Urothelium cell line (cell line): ENCODE results near the gene ATF3.
A peak's percentile ranks its signal among the peaks of the same experiment; 100 is the strongest.

Experiments used
- DNase-seq: peaks from one replicate; pipeline ENCODE4 v3.0.0; 2011; ENCODE audit warnings: low spot score, mixed read lengths
- FAIRE-seq: peaks from 2 replicates; lab custom pipeline; 2011; peaks lifted over from hg19 to GRCh38; lab: Jason Lieb, UNC

Gene ATF3

DNA sequence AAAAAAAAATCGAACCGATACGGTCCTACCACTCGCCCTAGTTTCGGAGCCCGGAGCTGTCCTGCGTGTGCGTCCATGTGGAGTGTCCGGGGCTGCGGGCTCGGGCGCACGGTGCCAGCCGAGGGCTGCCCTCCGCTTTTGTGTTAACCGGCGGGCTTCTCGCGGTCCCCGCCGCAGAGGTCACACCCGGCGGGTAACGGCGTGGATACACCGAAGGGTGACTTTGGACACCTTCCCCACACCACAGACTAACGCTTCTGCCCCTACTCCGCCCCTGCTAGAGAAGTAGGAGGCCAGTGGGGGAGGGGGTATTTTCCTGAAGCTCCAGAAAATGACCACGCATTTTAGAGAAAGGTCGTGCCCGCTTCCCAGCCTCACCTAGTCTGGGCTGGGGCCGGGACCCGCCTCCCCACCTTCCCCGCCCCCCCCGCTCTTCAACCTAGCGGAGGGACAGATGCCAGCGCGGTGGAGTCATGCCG, 609 bp upstream of the ATF3 start:
- DNase-seq (no peak), FAIRE-seq (no peak)

DNA sequence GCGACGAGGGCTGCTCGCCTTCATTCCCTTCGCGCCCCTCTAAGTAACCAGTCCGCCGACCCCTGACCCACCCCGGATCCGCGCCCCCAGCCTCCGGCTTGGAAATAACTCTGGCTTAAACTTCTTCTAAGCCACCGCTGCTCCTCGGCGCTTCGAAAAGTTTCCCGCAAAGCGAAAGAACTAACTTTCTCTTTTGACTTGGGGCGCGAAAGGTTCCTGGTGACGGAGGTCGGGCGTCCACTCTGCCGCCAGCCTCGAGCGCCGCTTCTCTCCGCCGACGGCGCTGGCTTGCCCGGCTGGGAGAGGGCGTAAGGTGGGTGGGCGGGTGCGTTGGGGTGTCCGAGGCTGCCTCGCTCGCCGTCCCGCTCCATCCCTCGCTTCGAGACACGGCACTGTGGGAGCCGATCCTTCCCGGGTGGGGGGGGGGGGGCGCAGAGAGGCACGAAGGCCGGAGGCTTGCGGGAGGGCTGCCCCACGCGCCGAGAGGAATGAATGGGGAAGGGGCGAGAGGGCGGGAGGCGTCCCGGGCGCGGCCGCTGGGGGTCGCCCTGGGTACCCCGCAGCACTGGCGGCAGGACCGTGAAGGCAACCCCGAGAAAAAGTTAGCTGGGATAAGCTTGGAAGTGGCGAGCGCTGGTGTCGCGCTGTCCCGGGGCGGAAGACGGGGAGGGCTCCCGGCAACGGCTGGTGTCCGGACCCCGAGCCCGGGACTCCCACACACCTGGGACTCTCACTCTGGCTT, 569 bp downstream of the ATF3 start:
- FAIRE-seq, result no peak
- DNase-seq, result peak; percentile 51

DNA sequence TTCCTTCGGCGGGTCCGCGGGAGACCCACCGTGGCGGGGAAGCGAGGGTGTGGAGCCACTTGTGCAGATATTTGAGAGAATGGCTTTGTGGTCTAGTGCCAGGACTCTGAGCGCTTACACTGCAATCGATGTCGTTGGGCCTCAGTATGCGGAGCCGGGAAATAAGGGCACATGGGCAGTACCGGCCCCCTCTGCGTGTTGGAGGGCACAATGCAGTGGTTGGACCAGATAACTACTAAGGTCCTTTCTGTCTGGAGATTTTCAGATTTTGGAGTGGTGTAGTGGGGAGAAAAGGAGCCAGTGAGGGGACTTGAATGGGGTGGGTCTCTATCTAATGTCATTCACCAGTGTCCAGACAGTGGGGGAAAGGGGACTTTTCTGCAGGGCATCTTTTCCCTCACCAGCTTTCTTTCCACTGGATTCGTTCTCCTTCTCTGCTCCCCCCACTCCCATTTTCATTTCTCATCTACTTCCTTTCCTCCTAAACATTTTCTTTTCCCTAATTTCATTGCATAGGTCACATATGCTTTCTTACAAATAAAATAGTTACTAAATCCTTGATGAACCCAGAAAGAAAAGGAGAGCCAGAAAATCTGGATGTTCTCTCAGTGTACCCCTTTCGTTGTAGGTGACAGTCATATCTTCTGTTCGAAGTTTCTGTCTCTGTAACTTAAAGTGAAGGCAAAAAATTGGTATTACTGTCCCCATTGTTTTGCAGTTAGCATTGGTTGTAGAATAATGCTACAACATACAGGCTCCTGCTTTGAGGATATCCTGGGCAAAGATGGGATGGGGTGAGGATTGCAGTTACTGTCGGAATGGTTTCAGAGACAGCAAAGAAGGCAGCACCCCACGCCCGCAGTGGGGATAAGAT, 1.4 kb downstream of the ATF3 start:
- FAIRE-seq, result no peak
- no peak for DNase-seq

DNA sequence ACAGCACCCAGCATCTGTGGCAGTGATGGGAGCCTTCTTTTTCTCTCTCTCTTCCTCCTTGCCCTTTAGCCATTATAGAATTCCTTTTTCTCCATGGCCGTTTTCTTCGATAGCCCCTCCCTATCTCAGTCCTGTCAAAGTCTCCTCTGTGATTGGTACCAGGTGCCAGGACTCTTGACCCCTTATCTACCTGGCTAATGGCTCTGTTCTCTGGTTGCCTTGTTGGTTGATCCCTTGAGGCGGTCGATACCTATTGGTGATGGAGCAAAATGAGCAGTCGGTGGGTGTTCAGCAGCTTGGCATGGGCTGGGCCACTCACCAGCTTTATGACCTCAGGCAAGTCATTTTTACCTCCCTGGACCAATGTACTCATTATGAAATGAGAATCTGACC, 2.0 kb downstream of the ATF3 start:
- FAIRE-seq (no peak), DNase-seq (no peak)

- DNase-seq, result no peak
- no peak for FAIRE-seq
Measured at GRCh38 chr1:212611000-212611948, 2.7 kb downstream of the ATF3 start.

DNA sequence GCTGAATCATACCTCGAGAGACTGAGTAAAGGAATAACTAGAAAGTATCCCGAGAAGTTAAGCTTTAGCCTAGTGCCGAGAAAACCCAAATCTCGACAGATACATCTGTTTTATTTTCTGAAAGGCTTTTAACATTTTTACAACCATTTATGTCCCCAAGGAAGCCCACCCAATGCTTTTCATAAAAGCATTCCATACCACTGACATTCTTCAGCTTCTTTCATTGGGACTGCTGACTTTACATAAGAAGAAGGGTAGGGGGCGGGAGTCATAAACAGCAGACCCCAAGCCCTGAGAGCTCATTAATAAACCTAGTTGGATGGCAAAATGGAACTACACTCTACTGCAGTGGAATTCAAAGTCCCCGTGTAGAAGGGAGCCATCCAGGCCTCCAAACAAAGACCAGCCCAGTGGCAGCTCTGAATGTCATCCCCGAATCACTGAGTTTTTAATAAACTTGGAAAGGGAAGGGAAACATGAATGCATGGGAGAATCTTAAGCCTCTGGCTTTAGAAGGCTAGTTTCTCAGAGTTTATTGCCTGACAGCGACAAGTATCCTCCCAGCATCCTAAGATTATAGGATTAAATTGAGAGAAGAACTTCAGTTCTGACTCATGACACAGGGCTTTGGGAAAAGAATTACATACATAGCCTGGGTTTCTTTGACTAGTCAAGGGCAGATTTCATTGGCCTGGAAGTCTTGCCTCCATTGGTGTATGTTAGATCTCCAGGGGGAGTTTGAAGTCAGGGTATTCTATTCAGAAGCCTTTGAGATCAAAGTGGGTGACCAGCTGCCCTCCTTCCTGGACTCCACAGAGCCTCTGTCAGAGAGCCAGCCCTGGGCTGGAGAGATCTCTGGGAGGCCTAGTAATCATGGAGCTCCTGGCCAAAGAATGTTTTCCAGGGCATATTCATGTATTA, 3.7 kb downstream of the ATF3 start:
- FAIRE-seq (no peak), DNase-seq (no peak)

- DNase-seq, result no peak
- no peak for FAIRE-seq
Measured at GRCh38 chr1:212613440-212614335, 5.1 kb downstream of the ATF3 start.

DNA sequence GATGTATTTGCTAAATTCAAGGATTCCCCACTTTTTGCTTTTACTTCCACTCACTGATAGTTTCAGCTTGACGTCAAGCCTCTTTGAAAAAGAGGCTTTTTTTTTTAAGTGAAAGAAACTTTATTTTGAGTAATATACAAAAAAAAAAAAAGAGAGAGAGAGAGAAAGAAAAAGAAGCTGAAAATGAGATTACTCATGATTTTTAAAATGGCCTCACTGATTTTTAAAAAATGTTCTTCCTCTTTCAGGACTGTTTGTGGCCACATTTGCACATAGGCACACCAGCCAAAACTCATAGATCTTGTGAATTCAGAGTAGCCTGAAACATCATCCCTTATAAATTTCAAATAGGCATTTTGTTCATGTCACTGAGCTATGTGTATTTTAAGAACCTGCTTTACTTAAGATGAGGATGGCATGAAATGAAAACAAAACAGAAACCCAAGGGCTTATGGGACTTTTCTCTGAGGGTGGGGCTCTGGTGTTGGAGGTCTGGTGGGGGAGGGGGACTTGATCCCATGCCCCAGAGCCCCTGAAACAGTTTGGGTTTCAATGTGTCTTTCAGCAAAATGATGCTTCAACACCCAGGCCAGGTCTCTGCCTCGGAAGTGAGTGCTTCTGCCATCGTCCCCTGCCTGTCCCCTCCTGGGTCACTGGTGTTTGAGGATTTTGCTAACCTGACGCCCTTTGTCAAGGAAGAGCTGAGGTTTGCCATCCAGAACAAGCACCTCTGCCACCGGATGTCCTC, 6.1 kb downstream of the ATF3 start:
- DNase-seq (no peak), FAIRE-seq (no peak)

DNA sequence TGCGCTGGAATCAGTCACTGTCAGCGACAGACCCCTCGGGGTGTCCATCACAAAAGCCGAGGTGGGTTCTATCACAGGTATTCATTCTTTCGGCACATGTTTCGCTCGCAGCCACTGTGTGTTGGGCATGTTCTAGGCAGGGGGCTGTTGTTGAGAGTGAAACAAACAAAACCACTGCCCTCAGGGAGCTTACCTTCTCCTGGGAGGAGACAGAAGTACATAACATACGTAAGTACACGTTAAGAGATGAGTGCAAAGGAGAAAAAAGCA, 6.6 kb downstream of the ATF3 start:
- no peak for FAIRE-seq
- no peak for DNase-seq

- no peak for FAIRE-seq
Measured at GRCh38 chr1:212618466-212619210, 10.1 kb downstream of the ATF3 start.

DNA sequence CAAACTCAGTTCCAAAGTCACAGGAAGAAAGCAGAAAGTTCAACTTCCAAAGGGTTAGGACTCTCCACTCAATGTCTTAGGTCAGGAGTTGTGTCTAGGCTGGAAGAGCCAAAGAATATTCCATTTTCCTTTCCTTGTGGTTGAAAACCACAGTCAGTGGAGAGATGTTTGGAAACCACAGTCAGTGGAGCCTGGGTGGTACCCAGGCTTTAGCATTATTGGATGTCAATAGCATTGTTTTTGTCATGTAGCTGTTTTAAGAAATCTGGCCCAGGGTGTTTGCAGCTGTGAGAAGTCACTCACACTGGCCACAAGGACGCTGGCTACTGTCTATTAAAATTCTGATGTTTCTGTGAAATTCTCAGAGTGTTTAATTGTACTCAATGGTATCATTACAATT, 11.7 kb downstream of the ATF3 start:
- FAIRE-seq (no peak), DNase-seq (no peak)

More at GRCh38 chr1:212618466-212619210, 10.1 kb downstream of the ATF3 start:
- no peak for DNase-seq

GRCh38 chr1:212621043-212621948, 12.7 kb downstream of the ATF3 start:
- DNase-seq (no peak), FAIRE-seq (no peak)

DNA sequence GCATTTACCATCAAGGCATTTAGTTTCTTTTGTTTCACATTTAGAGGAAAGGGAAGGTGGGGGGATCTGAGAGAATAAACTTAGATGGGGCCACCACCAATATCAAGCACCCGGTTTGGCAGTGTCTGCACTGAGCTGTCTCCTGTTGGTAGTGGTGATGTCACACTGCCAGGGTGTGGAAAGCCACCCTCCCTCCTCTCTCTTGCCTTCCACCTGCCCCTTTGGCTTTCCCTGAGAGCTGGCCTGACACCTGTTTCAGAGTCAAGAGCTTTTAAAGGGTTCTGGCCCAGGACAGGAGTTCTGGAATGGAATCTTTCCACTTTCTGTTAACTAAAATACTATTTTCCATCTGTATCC, 13.4 kb downstream of the ATF3 start:
- FAIRE-seq (no peak), DNase-seq (no peak)

DNA sequence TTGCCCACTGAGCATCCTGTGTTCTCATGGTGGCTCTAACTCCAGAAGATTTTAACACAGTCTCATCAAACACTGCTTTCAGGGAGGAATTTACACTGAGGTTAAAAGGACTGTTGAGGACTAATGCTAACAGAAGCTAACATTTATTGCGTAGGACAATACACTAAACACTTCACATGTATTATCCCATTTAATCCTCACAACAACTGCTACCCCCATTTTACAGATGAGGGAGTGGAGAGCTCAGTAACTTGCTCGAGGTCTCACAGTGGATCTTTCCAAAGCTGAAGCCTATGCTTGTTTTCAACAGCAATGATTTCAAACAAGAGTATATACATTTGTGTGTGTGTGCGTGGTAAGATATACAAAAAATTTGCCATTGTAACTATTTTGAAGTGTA, 13.9 kb downstream of the ATF3 start:
- FAIRE-seq (no peak), DNase-seq (no peak)

DNA sequence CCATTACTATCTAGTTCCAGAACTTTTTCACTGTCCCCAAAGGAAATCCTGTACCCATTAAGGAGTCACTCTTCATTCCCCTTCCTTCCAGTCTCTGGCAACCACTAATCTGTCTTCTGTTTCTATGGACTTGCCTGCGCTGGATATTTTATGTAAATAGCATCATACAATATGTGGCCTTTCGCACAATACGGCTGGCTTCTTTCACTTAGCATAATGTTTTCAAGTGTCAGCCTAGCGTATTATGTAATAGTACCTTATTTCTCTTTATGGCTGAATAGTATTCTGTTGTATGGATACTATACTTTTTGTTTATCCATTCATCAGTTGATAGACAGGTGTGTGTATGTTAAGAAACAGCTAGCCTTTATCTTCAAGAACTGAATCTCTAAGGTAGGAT, 14.3 kb downstream of the ATF3 start:
- no peak for FAIRE-seq

DNA sequence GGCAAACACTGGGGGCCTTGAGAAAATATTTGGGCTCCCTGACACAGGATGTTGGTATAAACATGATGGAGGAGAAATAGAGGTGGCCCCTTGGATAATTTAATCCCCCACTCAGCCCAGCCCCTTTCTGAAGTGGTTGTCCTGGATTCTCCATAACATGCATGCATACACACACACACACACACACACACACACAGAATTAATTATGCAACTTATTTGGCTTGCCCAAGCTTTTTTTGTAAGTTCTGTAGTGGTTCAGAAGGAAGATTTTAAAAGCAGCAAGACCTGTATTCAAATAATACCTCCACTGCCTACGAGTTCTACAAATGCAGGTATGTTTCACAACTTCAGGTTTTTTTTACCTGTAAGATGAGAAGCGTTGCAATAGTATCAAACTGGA, 15.0 kb downstream of the ATF3 start:
- no peak for FAIRE-seq
- no peak for DNase-seq

More for the DNA sequence above, 14.3 kb downstream of the ATF3 start:
- DNase-seq, result no peak
